Trophoblast cell (in vitro differentiated cells and primary cell): Measurements from ENCODE around the gene GJD3.

ENCODE experiments used
- DNase-seq, 2 donors: peaks; one replicate each; pipeline ENCODE4 v3.0.0-alpha.2; 2016
- H2AFZ ChIP-seq: 2 replicates; pipeline ENCODE4 v1.6.1; 2013; ENCODE audit warnings: low read length, moderate library complexity, mild to moderate bottlenecking; ENCODE audit not compliant: insufficient read depth, poor library complexity
- H2AK5ac ChIP-seq: 2 replicates; pipeline ENCODE4 v1.6.1; 2013; ENCODE audit warnings: mild to moderate bottlenecking, low read length
- H2BK120ac ChIP-seq: 2 replicates; pipeline ENCODE4 v1.6.1; 2013; ENCODE audit warnings: low read length, mild to moderate bottlenecking, moderate library complexity; ENCODE audit not compliant: insufficient read depth, poor library complexity
- H2BK12ac ChIP-seq: 2 replicates; pipeline ENCODE4 v1.6.1; 2013; ENCODE audit warnings: mild to moderate bottlenecking, low read length, moderate library complexity
- H2BK5ac ChIP-seq: 2 replicates; pipeline ENCODE4 v1.6.1; 2013; ENCODE audit warnings: low read length, low read depth, moderate library complexity, mild to moderate bottlenecking; ENCODE audit not compliant: poor library complexity
- H3K14ac ChIP-seq: 2 replicates; pipeline ENCODE4 v1.6.1; 2013; ENCODE audit warnings: mild to moderate bottlenecking, low read length
- H3K18ac ChIP-seq: 2 replicates; pipeline ENCODE4 v1.6.1; 2013; ENCODE audit warnings: mild to moderate bottlenecking, low read length
- H3K23ac ChIP-seq: 2 replicates; pipeline ENCODE4 v1.6.1; 2013; ENCODE audit warnings: low read length
- H3K27ac ChIP-seq: 2 replicates; pipeline ENCODE4 v1.5.1; 2013; ENCODE audit warnings: low read depth, mild to moderate bottlenecking, inconsistent platforms, low read length, moderate library complexity
- H3K27me3 ChIP-seq: 2 replicates; pipeline ENCODE4 v1.6.1; 2013; ENCODE audit warnings: inconsistent platforms, mild to moderate bottlenecking, low read length, moderate library complexity; ENCODE audit not compliant: insufficient read depth
- H3K36me3 ChIP-seq, 2 experiments: 1 replicate in 1 of 2; 2 replicates in 1 of 2; pipeline ENCODE4 v1.6.1; 2013; ENCODE audit warnings: low read length in 2 of 2, mild to moderate bottlenecking in 2 of 2, moderate library complexity in 1 of 2; ENCODE audit not compliant: insufficient read depth in 2 of 2, control insufficient read depth in 1 of 2
- H3K4ac ChIP-seq: 2 replicates; pipeline ENCODE4 v1.6.1; 2013; ENCODE audit warnings: low read depth, mild to moderate bottlenecking, low read length, moderate library complexity
- H3K4me1 ChIP-seq, 2 experiments: 1 replicate in 1 of 2; 2 replicates in 1 of 2; pipeline ENCODE4 v1.6.1; 2013; ENCODE audit warnings: low read length in 2 of 2, mild to moderate bottlenecking in 2 of 2, moderate library complexity in 1 of 2; ENCODE audit not compliant: insufficient read depth in 2 of 2, control insufficient read depth in 1 of 2
- H3K4me2 ChIP-seq: 2 replicates; pipeline ENCODE4 v1.6.1; 2013; ENCODE audit warnings: inconsistent platforms, mild to moderate bottlenecking, low read length, moderate library complexity
- H3K4me3 ChIP-seq: 2 replicates; pipeline ENCODE4 v1.5.1; 2013; ENCODE audit warnings: mild to moderate bottlenecking, low read depth, low read length, inconsistent platforms
- H3K79me1 ChIP-seq: one replicate; pipeline ENCODE4 v1.6.1; 2013; ENCODE audit warnings: low read length
- H3K79me2 ChIP-seq: 2 replicates; pipeline ENCODE4 v1.6.1; 2013; ENCODE audit warnings: low read length, mild to moderate bottlenecking; ENCODE audit not compliant: control insufficient read depth, insufficient read depth, poor library complexity
- H3K9ac ChIP-seq: 2 replicates; pipeline ENCODE4 v1.6.1; 2013; ENCODE audit warnings: mild to moderate bottlenecking, low read length
- H3K9me3 ChIP-seq: 2 replicates; pipeline ENCODE4 v1.6.1; 2013; ENCODE audit warnings: low read depth, mild to moderate bottlenecking, control low read depth, inconsistent platforms, low read length; ENCODE audit not compliant: insufficient read depth
- H4K12ac ChIP-seq: 2 replicates; pipeline ENCODE4 v1.6.1; 2013; ENCODE audit warnings: low read depth, mild to moderate bottlenecking, low read length, moderate library complexity
- H4K8ac ChIP-seq: 2 replicates; pipeline ENCODE4 v1.6.1; 2013; ENCODE audit warnings: low read depth, mild to moderate bottlenecking, low read length, moderate library complexity
- H4K91ac ChIP-seq: one replicate; pipeline ENCODE4 v1.6.1; 2013; ENCODE audit warnings: low read depth, mild to moderate bottlenecking, low read length, moderate library complexity
- WGBS: extraction: QIAGEN DNeasy Blood & Tissue Kit; methylation state at CpG from one replicate; pipeline ENCODE4 v1.1.7; 2013; ENCODE audit warnings: missing lambda C conversion rate; ENCODE audit not compliant: insufficient read length, insufficient coverage; ENCODE audit errors: extremely low coverage; 5-methylcytosine and 5-hydroxymethylcytosine counted together

GJD3 gene

GRCh38 chr17:40337351-40337750 is 27.2 kb downstream of the GJD3 start:
- Histone ChIP-seq H3K14ac (no peak overlapping the region), H3K27ac (no peak overlapping the region), H3K9me3 (no peaks in the 10 kb centered on the region), H4K91ac (no peak overlapping the region), H2BK5ac (no peak overlapping the region), H3K23ac (no peak overlapping the region), H3K9ac (no peak overlapping the region), H3K4me1 (peaks cover 2% of the 10 kb centered on the region in 2 experiments), H3K4me2 (no peak overlapping the region), H4K12ac (no peak overlapping the region), H2AFZ (no peak overlapping the region), H2BK12ac (no peak overlapping the region), H3K79me2 (peaks cover 4% of the 10 kb centered on the region), H3K36me3 (peaks cover 0 to 2% of the 10 kb centered on the region in 2 experiments), H2BK120ac (no peak overlapping the region), H3K27me3 (no peaks in the 10 kb centered on the region), H3K18ac (no peak overlapping the region), H3K79me1 (peaks cover 10% of the 10 kb centered on the region), H4K8ac (no peak overlapping the region), H3K4me3 (no peak overlapping the region), H2AK5ac (no peak overlapping the region), H3K4ac (no peak overlapping the region)
- DNase-seq: no peak
- WGBS: no CpG with 5 or more reads among the region's 8 CpGs

- H3K36me3 ChIP-seq: peaks cover 8 to 13% of the 10 kb centered on the region in 2 experiments
- no peak overlapping the region for H3K18ac ChIP-seq
- DNase-seq: no peak
- H4K8ac ChIP-seq: no peak overlapping the region
- no peak overlapping the region for H4K91ac ChIP-seq
- H3K4ac ChIP-seq: no peak overlapping the region
- H2BK5ac ChIP-seq: no peak overlapping the region
- H3K79me2 ChIP-seq: no peaks in the 10 kb centered on the region
- H3K14ac ChIP-seq: no peak overlapping the region
- H3K27ac ChIP-seq: no peak overlapping the region
- no peak overlapping the region for H2BK120ac ChIP-seq
- H3K4me2 ChIP-seq: no peak overlapping the region
- no peaks in the 10 kb centered on the region for H3K9me3 ChIP-seq
- H3K23ac ChIP-seq: no peak overlapping the region
- no peak overlapping the region for H4K12ac ChIP-seq
- H2AK5ac ChIP-seq: no peak overlapping the region
- H3K27me3 ChIP-seq: no peaks in the 10 kb centered on the region
- H3K4me1 ChIP-seq: peaks cover 0 to 4% of the 10 kb centered on the region in 2 experiments
- no peak overlapping the region for H2BK12ac ChIP-seq
- no peaks in the 10 kb centered on the region for H3K79me1 ChIP-seq
- H2AFZ ChIP-seq: no peak overlapping the region
- WGBS: no CpG with 5 or more reads among the region's 8 CpGs
- no peak overlapping the region for H3K4me3 ChIP-seq
- no peak overlapping the region for H3K9ac ChIP-seq
Measured at GRCh38 chr17:40335620-40336019, 28.9 kb downstream of the GJD3 start.

- DNase-seq: no peak
- Histone ChIP-seq H4K91ac (no peak overlapping the region), H3K18ac (no peak overlapping the region), H3K9me3 (no peaks in the 10 kb centered on the region), H4K8ac (no peak overlapping the region), H2BK5ac (no peak overlapping the region), H3K4me2 (no peak overlapping the region), H3K4me1 (peaks cover 0 to 4% of the 10 kb centered on the region in 2 experiments), H3K36me3 (peaks cover 8 to 13% of the 10 kb centered on the region in 2 experiments), H3K23ac (no peak overlapping the region), H3K4me3 (no peak overlapping the region), H2BK120ac (no peak overlapping the region), H3K79me1 (no peaks in the 10 kb centered on the region), H3K14ac (no peak overlapping the region), H2AFZ (no peak overlapping the region), H2AK5ac (no peak overlapping the region), H3K27me3 (no peaks in the 10 kb centered on the region), H3K27ac (no peak overlapping the region), H3K9ac (no peak overlapping the region), H4K12ac (no peak overlapping the region), H2BK12ac (no peak overlapping the region), H3K79me2 (no peaks in the 10 kb centered on the region), H3K4ac (no peak overlapping the region)
- no CpG with 5 or more reads among the region's 4 CpGs for WGBS
Measured at GRCh38 chr17:40333781-40334448, 30.6 kb downstream of the GJD3 start.

- H2BK120ac ChIP-seq: no peak overlapping the region
- H3K23ac ChIP-seq: no peak overlapping the region
- no peak overlapping the region for H4K91ac ChIP-seq
- H3K27ac ChIP-seq: no peak overlapping the region
- H3K4me2 ChIP-seq: no peak overlapping the region
- peaks cover 0 to 4% of the 10 kb centered on the region in 2 experiments for H3K4me1 ChIP-seq
- H2AFZ ChIP-seq: peak overlapping the region; percentile 69
- no peak overlapping the region for H4K12ac ChIP-seq
- no peak overlapping the region for H2AK5ac ChIP-seq
- no peaks in the 10 kb centered on the region for H3K79me1 ChIP-seq
- H3K36me3 ChIP-seq: peaks cover 8 to 13% of the 10 kb centered on the region in 2 experiments
- H3K79me2 ChIP-seq: no peaks in the 10 kb centered on the region
- H2BK5ac ChIP-seq: no peak overlapping the region
- H3K9me3 ChIP-seq: no peaks in the 10 kb centered on the region
- no peak overlapping the region for H3K4ac ChIP-seq
- H3K9ac ChIP-seq: no peak overlapping the region
- no peak overlapping the region for H3K4me3 ChIP-seq
- no peak overlapping the region for H2BK12ac ChIP-seq
- H3K14ac ChIP-seq: no peak overlapping the region
- H3K27me3 ChIP-seq: no peaks in the 10 kb centered on the region
- no peak overlapping the region for H4K8ac ChIP-seq
- no peak for DNase-seq
- WGBS: no CpG with 5 or more reads among the region's 22 CpGs
- no peak overlapping the region for H3K18ac ChIP-seq
Measured at GRCh38 chr17:40331743-40332641, 32.5 kb downstream of the GJD3 start.
